H9 (cell line): ENCODE measurements around the gene RNF214. TPM values are rescaled to one million over a fixed set of nuclear protein-coding genes. Genes with fewer than 3 reads are reported as not detected.

ENCODE experiments used
- DNase-seq: peaks from one replicate; pipeline ENCODE4 v3.0.0-alpha.2; 2017
- H2AFZ ChIP-seq: one replicate; pipeline ENCODE4 v1.6.1; 2013; ENCODE audit warnings: mild to moderate bottlenecking, low read length, control low read depth, moderate library complexity
- H2AK5ac ChIP-seq: 2 replicates; pipeline ENCODE4 v1.6.1; 2013; ENCODE audit warnings: low read length, control low read depth, mixed read lengths; ENCODE audit not compliant: insufficient read length
- H2BK120ac ChIP-seq: one replicate; pipeline ENCODE4 v1.6.1; 2013; ENCODE audit warnings: low read depth, mild to moderate bottlenecking, low read length, control low read depth, inconsistent platforms; ENCODE audit not compliant: poor library complexity, severe bottlenecking
- H2BK12ac ChIP-seq: 2 replicates; pipeline ENCODE4 v1.6.1; 2013; ENCODE audit warnings: low read length, control low read depth, mixed read lengths, low read depth; ENCODE audit not compliant: insufficient read length
- H2BK15ac ChIP-seq: 2 replicates; pipeline ENCODE4 v1.6.1; 2013; ENCODE audit warnings: low read depth, low read length, control low read depth
- H2BK20ac ChIP-seq: one replicate; pipeline ENCODE4 v1.6.1; 2013; ENCODE audit warnings: low read depth, mild to moderate bottlenecking, low read length, control low read depth, inconsistent platforms; ENCODE audit not compliant: poor library complexity, severe bottlenecking
- H2BK5ac ChIP-seq: 2 replicates; pipeline ENCODE4 v1.6.1; 2013; ENCODE audit warnings: low read length, control low read depth, mixed read lengths; ENCODE audit not compliant: insufficient read length
- H3K14ac ChIP-seq: 2 replicates; pipeline ENCODE4 v1.6.1; 2013; ENCODE audit warnings: low read length, control low read depth; ENCODE audit not compliant: insufficient read depth
- H3K18ac ChIP-seq: 2 replicates; pipeline ENCODE4 v1.6.1; 2013; ENCODE audit warnings: low read depth, mild to moderate bottlenecking, mixed read lengths, low read length, control low read depth; ENCODE audit not compliant: insufficient read length
- H3K23ac ChIP-seq: 2 replicates; pipeline ENCODE4 v1.6.1; 2013; ENCODE audit warnings: low read length, control low read depth, mixed read lengths, low read depth; ENCODE audit not compliant: insufficient read length
- H3K23me2 ChIP-seq: 2 replicates; pipeline ENCODE4 v1.6.1; 2013; ENCODE audit warnings: low read depth, mild to moderate bottlenecking, mixed read lengths, low read length, control low read depth; ENCODE audit not compliant: insufficient read length, poor library complexity, severe bottlenecking
- H3K27ac ChIP-seq: 2 replicates; pipeline ENCODE4 v1.5.1; 2013; ENCODE audit warnings: low read length, control low read depth, mixed read lengths, low read depth; ENCODE audit not compliant: insufficient read length
- H3K27me3 ChIP-seq: 2 replicates; pipeline ENCODE4 v1.6.1; 2013; ENCODE audit warnings: low read length, control low read depth, inconsistent platforms; ENCODE audit not compliant: insufficient read depth
- H3K4ac ChIP-seq: 2 replicates; pipeline ENCODE4 v1.6.1; 2013; ENCODE audit warnings: low read depth, mild to moderate bottlenecking, control low read depth, inconsistent platforms, low read length, moderate library complexity
- H3K4me1 ChIP-seq: 2 replicates; pipeline ENCODE4 v1.6.1; 2013; ENCODE audit warnings: low read length, control low read depth, inconsistent platforms; ENCODE audit not compliant: insufficient read depth
- H3K4me2 ChIP-seq: 2 replicates; pipeline ENCODE4 v1.6.1; 2013; ENCODE audit warnings: low read length, control low read depth, mixed read lengths; ENCODE audit not compliant: insufficient read length, insufficient read depth
- H3K56ac ChIP-seq: 2 replicates; pipeline ENCODE4 v1.6.1; 2013; ENCODE audit warnings: low read depth, mild to moderate bottlenecking, mixed read lengths, low read length, control low read depth; ENCODE audit not compliant: insufficient read length
- H3K79me1 ChIP-seq: 2 replicates; pipeline ENCODE4 v1.6.1; 2013; ENCODE audit warnings: low read depth, mild to moderate bottlenecking, moderate library complexity, low read length, control low read depth, inconsistent platforms; ENCODE audit not compliant: insufficient read depth, poor library complexity, severe bottlenecking
- H3K79me2 ChIP-seq: 2 replicates; pipeline ENCODE4 v1.6.1; 2013; ENCODE audit warnings: low read length, control low read depth, inconsistent platforms; ENCODE audit not compliant: insufficient read depth
- H3K9ac ChIP-seq: 2 replicates; pipeline ENCODE4 v1.6.1; 2013; ENCODE audit warnings: low read length, control low read depth, mixed read lengths; ENCODE audit not compliant: insufficient read length; ENCODE audit errors: extremely low read depth
- H3K9me3 ChIP-seq: one replicate; pipeline ENCODE4 v1.6.1; 2013; ENCODE audit warnings: low read depth, low read length, inconsistent platforms; ENCODE audit not compliant: control insufficient read depth
- H3T11ph ChIP-seq: one replicate; pipeline ENCODE4 v1.6.1; 2013; ENCODE audit warnings: mild to moderate bottlenecking, low read length, control low read depth, inconsistent platforms
- H4K20me1 ChIP-seq: one replicate; pipeline ENCODE4 v1.6.1; 2013; ENCODE audit not compliant: control insufficient read depth, insufficient read length, insufficient read depth
- H4K5ac ChIP-seq: 2 replicates; pipeline ENCODE4 v1.6.1; 2013; ENCODE audit warnings: low read depth, mild to moderate bottlenecking, mixed read lengths, low read length, control low read depth; ENCODE audit not compliant: insufficient read length
- H4K8ac ChIP-seq: replicated peaks from 2 replicates; pipeline ENCODE4 v1.6.1; 2013; ENCODE audit warnings: low read length, control low read depth, mixed read lengths, low read depth; ENCODE audit not compliant: insufficient read length
- H4K91ac ChIP-seq: 2 replicates; pipeline ENCODE4 v1.6.1; 2013; ENCODE audit warnings: low read depth, mild to moderate bottlenecking, moderate library complexity, mixed read lengths, low read length, control low read depth; ENCODE audit not compliant: insufficient read length
- H3K27ac Mint-ChIP-seq, 3 experiments: 2 replicates in 2 of 3; 3 replicates in 1 of 3; pipeline ENCODE4 v1.8.0; 2020 to 2021; ENCODE audit warnings: mixed read lengths in 3 of 3, mild to moderate bottlenecking in 1 of 3, moderate library complexity in 1 of 3
- H3K27me3 Mint-ChIP-seq: 2 replicates; pipeline ENCODE4 v1.8.0; 2021; ENCODE audit warnings: low read depth, mild to moderate bottlenecking, moderate library complexity, mixed read lengths
- H3K36me3 Mint-ChIP-seq, 3 experiments: 2 replicates in 2 of 3; 3 replicates in 1 of 3; pipeline ENCODE4 v1.8.0; 2020 to 2021; ENCODE audit warnings: low read depth in 3 of 3, mixed read lengths in 3 of 3; ENCODE audit not compliant: insufficient read depth in 1 of 3
- H3K4me1 Mint-ChIP-seq, 2 experiments: 2 replicates each; pipeline ENCODE4 v1.8.0; 2020; ENCODE audit warnings: mixed read lengths in 2 of 2
- H3K4me3 Mint-ChIP-seq, 2 experiments: 2 replicates in 1 of 2; 3 replicates in 1 of 2; pipeline ENCODE4 v1.8.0; 2020 to 2021; ENCODE audit warnings: mild to moderate bottlenecking in 2 of 2, mixed read lengths in 2 of 2, moderate library complexity in 1 of 2
- H3K9me3 Mint-ChIP-seq, 2 experiments: 2 replicates in 1 of 2; 3 replicates in 1 of 2; pipeline ENCODE4 v1.8.0; 2020; ENCODE audit warnings: mild to moderate bottlenecking in 2 of 2, mixed read lengths in 2 of 2, moderate library complexity in 1 of 2
- CTCF ChIP-seq: fragments of 200-600 bp; sonication (generic); conservative IDR thresholded peaks from 3 replicates; pipeline ENCODE4 v1.8.0; 2021; ENCODE audit warnings: antibody characterized with exemption, mild to moderate bottlenecking
- WGBS: extraction: QIAGEN DNeasy Blood & Tissue Kit; methylation state at CpG from one replicate; pipeline ENCODE4 v1.1.7; 2013; ENCODE audit warnings: missing lambda C conversion rate, low lambda C conversion rate, mixed read lengths; ENCODE audit not compliant: insufficient read length; ENCODE audit errors: extremely low coverage; 5-methylcytosine and 5-hydroxymethylcytosine counted together
- total RNA-seq: library from RNA; stranded (reverse); gene quantifications from 2 replicates; pipeline ENCODE4 v1.2.1, GENCODE V29; 2021

Gene RNF214
- total RNA-seq, 1 experiment from 2014 or later, result 26.0 TPM

- Histone ChIP-seq H2AK5ac (no peak overlapping the region), H2BK15ac (no peak overlapping the region), H2BK12ac (no peak overlapping the region), H4K20me1 (no peaks in the 10 kb centered on the region), H4K5ac (no peak overlapping the region), H2AFZ (no peak overlapping the region), H3K79me1 (no peaks in the 10 kb centered on the region), H4K91ac (no peak overlapping the region), H3K79me2 (no peaks in the 10 kb centered on the region; the same call in 1 of the 2 replicates), H3K4me1 (no peaks in the 10 kb centered on the region), H3K27me3 (no peaks in the 10 kb centered on the region), H3K14ac (no peak overlapping the region; the same call in 1 of the 2 replicates), H3T11ph (no peak overlapping the region), H3K9me3 (no peaks in the 10 kb centered on the region), H3K4ac (no peak overlapping the region), H2BK20ac (no peak overlapping the region), H3K27ac (no peak overlapping the region), H3K56ac (no peak overlapping the region), H3K23me2 (peaks cover 8% of the 10 kb centered on the region), H3K4me2 (no peak overlapping the region), H2BK5ac (no peak overlapping the region), H2BK120ac (no peak overlapping the region), H3K9ac (no peak overlapping the region), H4K8ac (no peak overlapping the region), H3K18ac (no peak overlapping the region), H3K23ac (no peak overlapping the region)
- peaks cover 3 to 30% (median 15%) of the 10 kb centered on the region in 3 experiments; a peak in 6 of 7 replicates for H3K36me3 Mint-ChIP-seq
- no peaks in the 10 kb centered on the region for H3K27me3 Mint-ChIP-seq
- no peak for DNase-seq
- H3K9me3 Mint-ChIP-seq, result peaks cover 0 to 3% of the 10 kb centered on the region in 2 experiments; a peak in 1 of 5 replicates
- H3K27ac Mint-ChIP-seq, result peak overlapping the region; percentile 59 to 81 (median 81); a peak in 2 of 7 replicates
- WGBS, result no CpG with 5 or more reads among the region's 19 CpGs
- no peak overlapping the region for H3K4me3 Mint-ChIP-seq
- peaks cover 29 to 30% of the 10 kb centered on the region in 2 experiments for H3K4me1 Mint-ChIP-seq
- no peak for TF ChIP-seq CTCF
These were observed 36.7 kb upstream of the RNF214 start for GRCh38 chr11:117195761-117196160.
